GM12801 (cell line): ENCODE results near the gene ABCF2.

Experiments used
- CTCF ChIP-seq: IDR thresholded peaks from one replicate; pipeline ENCODE4 v1.5.1; 2011; ENCODE audit warnings: control low read depth; ENCODE audit not compliant: insufficient read length; ENCODE audit errors: extremely low read depth

The ABCF2 gene

GRCh38 chr7:151177310-151177709 lies 49.7 kb downstream of the ABCF2 start:
- no peak for TF ChIP-seq CTCF

GRCh38 chr7:151176401-151176800 lies 50.6 kb downstream of the ABCF2 start:
- TF ChIP-seq CTCF: no peak

- no peak for TF ChIP-seq CTCF
These were observed 51.2 kb downstream of the ABCF2 start for GRCh38 chr7:151175793-151176311.

GRCh38 chr7:151175047-151175792 lies 51.8 kb downstream of the ABCF2 start:
- no peak for TF ChIP-seq CTCF

GRCh38 chr7:151174246-151175046 lies 52.6 kb downstream of the ABCF2 start:
- TF ChIP-seq CTCF: no peak

GRCh38 chr7:151173386-151174245 lies 53.4 kb downstream of the ABCF2 start:
- no peak for TF ChIP-seq CTCF
